GM18907 (cell line): ENCODE measurements around the gene ITGA6.

Source experiments
- ATAC-seq: cut with Tn5 transposase; IDR thresholded peaks from one replicate; pipeline ENCODE4 v1.9.1; 2021; ENCODE audit warnings: mild to moderate bottlenecking, moderate library complexity; ENCODE audit not compliant: unreplicated experiment

Gene ITGA6

GRCh38 chr2:172427256-172427989 is at the start of gene ITGA6:
ITGA6 (plus strand) TSS chr2:172427586.
- ATAC-seq, result no peak

GRCh38 chr2:172380436-172381274 is 46.7 kb upstream of the ITGA6 start:
- ATAC-seq, result no peak

- no peak for ATAC-seq
Observed at GRCh38 chr2:172381275-172382027, 45.9 kb upstream of the ITGA6 start.

GRCh38 chr2:172387361-172387760 is 40.0 kb upstream of the ITGA6 start:
- ATAC-seq, result no peak

GRCh38 chr2:172389685-172390339 is 37.6 kb upstream of the ITGA6 start:
- ATAC-seq, result no peak

GRCh38 chr2:172394002-172394401 is 33.4 kb upstream of the ITGA6 start:
- no peak for ATAC-seq

- ATAC-seq, result no peak
Observed at GRCh38 chr2:172395503-172395902, 31.9 kb upstream of the ITGA6 start.

- ATAC-seq, result no peak
Observed at GRCh38 chr2:172397148-172397834, 30.1 kb upstream of the ITGA6 start.

GRCh38 chr2:172398440-172398839 is 28.9 kb upstream of the ITGA6 start:
- ATAC-seq, result no peak

GRCh38 chr2:172399765-172400164 is 27.6 kb upstream of the ITGA6 start:
- ATAC-seq, result no peak

GRCh38 chr2:172402198-172402597 is 25.2 kb upstream of the ITGA6 start:
- no peak for ATAC-seq

- ATAC-seq, result no peak
Observed at GRCh38 chr2:172403402-172403801, 24.0 kb upstream of the ITGA6 start.

- no peak for ATAC-seq
Observed at GRCh38 chr2:172403881-172404468, 23.4 kb upstream of the ITGA6 start.

GRCh38 chr2:172404824-172405223 is 22.6 kb upstream of the ITGA6 start:
- no peak for ATAC-seq

- ATAC-seq, result no peak
Observed at GRCh38 chr2:172405673-172406072, 21.7 kb upstream of the ITGA6 start.

- no peak for ATAC-seq
Observed at GRCh38 chr2:172408143-172408766, 19.1 kb upstream of the ITGA6 start.

- no peak for ATAC-seq
Observed at GRCh38 chr2:172409042-172409441, 18.3 kb upstream of the ITGA6 start.

GRCh38 chr2:172412984-172413492 is 14.3 kb upstream of the ITGA6 start:
- no peak for ATAC-seq

- no peak for ATAC-seq
Observed at GRCh38 chr2:172415157-172415864, 12.1 kb upstream of the ITGA6 start.
